ENCODE measurements around the gene C1orf56. TPM values are rescaled to one million over a fixed set of nuclear protein-coding genes. Genes with fewer than 3 reads are reported as not detected.
A peak's percentile ranks its signal among the peaks of the same experiment; 100 is the strongest.

Gene C1orf56
- total RNA-seq, 5 donors from 2014 or later (not counting 1 experiment from before 2014, with no cell fraction given): 0.61 to 4.8 (median 3.3) TPM

DNA sequence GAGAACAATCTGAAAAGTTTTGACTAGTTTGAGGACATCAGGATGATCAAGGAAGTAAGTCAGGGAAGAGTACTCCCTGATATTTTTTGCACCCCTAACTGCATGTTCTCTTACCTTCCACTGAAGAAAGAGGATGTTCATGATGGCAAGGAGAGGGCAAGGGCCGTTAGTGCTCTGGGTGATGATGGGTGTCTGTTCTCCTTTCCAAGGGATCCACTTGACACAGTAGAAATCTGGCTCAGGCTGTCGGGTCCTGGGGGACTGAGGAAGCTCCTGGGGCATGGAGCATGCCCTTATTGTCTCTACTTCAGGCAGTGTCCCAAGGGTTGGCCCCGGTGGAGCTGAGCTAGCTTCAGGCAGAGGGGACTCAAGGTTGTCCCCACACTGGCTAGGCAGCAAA is 45.5 kb upstream of the C1orf56 start:
- Mint-ChIP-seq H3K27ac (peak overlapping the region; percentile 96 to 97), H3K4me3 (peak overlapping the region in 1 of 3 donors; percentile 96), H3K4me1 (peaks cover 59 to 65% (median 64%) of the 10 kb centered on the region in 3 donors), H3K9me3 (no peaks in the 10 kb centered on the region), H3K36me3 (peaks cover 24% of the 10 kb centered on the region), H3K27me3 (no peaks in the 10 kb centered on the region)
- ATAC-seq (replicated peaks in 1 of 4): no peak
- Histone ChIP-seq H3K4me3 (ENCODE audit: control insufficient read depth in 1 of 2, extremely low read depth in 1 of 2, low read length in 1 of 2) (peak overlapping the region in 1 of 2 donors; percentile 32), H3K27ac (ENCODE audit: low read length) (peak overlapping the region; percentile 52), H3K36me3 (ENCODE audit: control insufficient read depth in 2 of 2, extremely low read depth in 1 of 2, insufficient read depth in 1 of 2, low read length in 1 of 2) (peaks cover 17 to 40% of the 10 kb centered on the region in 2 donors), H3K4me1 (ENCODE audit: control insufficient read depth in 1 of 2, extremely low read depth in 1 of 2, insufficient read depth in 2 of 2, low read length in 2 of 2) (peaks cover 25 to 52% of the 10 kb centered on the region in 2 experiments), H3K9me3 (no peaks in the 10 kb centered on the region), H3K27me3 (replicated peaks in 1 of 2; ENCODE audit: control insufficient read depth in 2 of 2, extremely low read depth in 1 of 2, insufficient read depth in 2 of 2, low read length in 1 of 2) (peaks cover 0 to 2% of the 10 kb centered on the region in 2 experiments)
- no peak for DNase-seq
- ChIA-PET POLR2A (interaction anchor here in 1 of 2 donors (0.6 kb wide), 1 partner anchor 383 kb away, joined by 8 read pairs; no protein-coding TSS in a partner anchor), CTCF (interaction anchor here in 1 of 2 donors (0.6 kb wide), 1 partner anchor 83 kb away, joined by 3 read pairs; no protein-coding TSS in a partner anchor)
- WGBS (ENCODE audit: insufficient coverage): 84% methylated on average over 3 of the region's 3 CpGs

DNA sequence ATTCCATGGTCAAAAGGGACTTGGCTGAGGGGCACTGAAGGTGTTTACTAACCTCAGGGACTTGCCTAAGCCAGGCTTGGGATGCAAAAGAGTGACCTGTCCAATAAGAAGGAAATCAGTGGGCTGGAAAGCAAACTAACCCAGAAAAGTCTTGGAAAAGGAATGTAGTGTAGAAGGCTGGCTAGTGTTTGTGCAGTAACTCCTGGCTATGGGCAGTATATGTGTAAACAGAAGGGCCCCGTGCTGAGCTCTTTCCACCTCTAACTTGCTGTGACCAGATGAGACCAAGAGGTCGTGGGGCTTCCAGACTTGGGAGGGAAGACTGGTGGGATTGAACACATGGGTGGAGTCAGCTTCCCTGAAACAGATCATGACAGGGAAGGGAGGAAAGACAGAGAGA is 44.9 kb upstream of the C1orf56 start:
- WGBS (ENCODE audit: insufficient coverage): 67% methylated on average over 1 of the region's 2 CpGs
- no peak for ATAC-seq (replicated peaks in 1 of 4)
- Histone ChIP-seq H3K4me3 (ENCODE audit: control insufficient read depth in 1 of 2, extremely low read depth in 1 of 2, low read length in 1 of 2) (peak overlapping the region; percentile 30 to 49), H3K36me3 (ENCODE audit: control insufficient read depth in 2 of 2, extremely low read depth in 1 of 2, insufficient read depth in 1 of 2, low read length in 1 of 2) (peaks cover 17 to 35% of the 10 kb centered on the region in 2 donors), H3K9me3 (no peaks in the 10 kb centered on the region), H3K27me3 (replicated peaks in 1 of 2; ENCODE audit: control insufficient read depth in 2 of 2, extremely low read depth in 1 of 2, insufficient read depth in 2 of 2, low read length in 1 of 2) (no peaks in the 10 kb centered on the region), H3K27ac (ENCODE audit: low read length) (peak overlapping the region; percentile 52), H3K4me1 (ENCODE audit: control insufficient read depth in 1 of 2, extremely low read depth in 1 of 2, insufficient read depth in 2 of 2, low read length in 2 of 2) (peaks cover 28 to 57% of the 10 kb centered on the region in 2 experiments)
- POLR2A ChIA-PET: interaction anchor here (0.6 kb wide), 2 partner anchors 356 to 383 kb away, joined by 3 to 8 read pairs; no protein-coding TSS in a partner anchor
- CTCF ChIA-PET: interaction anchor here in 1 of 2 donors (0.6 kb wide), 1 partner anchor 83 kb away, joined by 3 read pairs; no protein-coding TSS in a partner anchor
- Mint-ChIP-seq H3K4me1 (peaks cover 64 to 71% (median 69%) of the 10 kb centered on the region in 3 donors), H3K36me3 (peaks cover 20% of the 10 kb centered on the region), H3K4me3 (peak overlapping the region; percentile 45 to 96 (median 75)), H3K9me3 (no peaks in the 10 kb centered on the region), H3K27ac (peak overlapping the region; percentile 96 to 97), H3K27me3 (no peaks in the 10 kb centered on the region)
- no peak for DNase-seq

DNA sequence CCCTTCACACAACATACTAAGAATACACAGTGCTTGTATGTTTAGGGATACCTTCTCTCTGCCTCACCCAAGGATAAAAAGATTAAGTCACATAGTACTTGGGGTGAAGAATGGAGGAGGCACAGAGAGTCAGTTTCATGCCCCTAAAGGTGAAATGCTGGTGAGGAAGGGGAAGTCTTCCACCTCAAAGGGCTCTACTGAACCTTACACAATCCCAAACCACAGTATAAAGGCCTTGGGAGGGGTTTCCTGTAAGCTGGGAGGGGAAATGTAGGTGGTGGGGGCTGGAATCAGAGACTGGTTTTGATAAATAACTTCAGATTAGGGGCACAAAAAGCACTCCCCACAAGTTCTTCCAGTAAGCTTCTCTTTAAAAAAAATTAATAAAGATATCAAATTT is 44.4 kb upstream of the C1orf56 start:
- Histone ChIP-seq H3K36me3 (ENCODE audit: control insufficient read depth in 2 of 2, extremely low read depth in 1 of 2, insufficient read depth in 1 of 2, low read length in 1 of 2) (peaks cover 16 to 30% of the 10 kb centered on the region in 2 donors), H3K27ac (ENCODE audit: low read length) (peak overlapping the region; percentile 52), H3K9me3 (no peaks in the 10 kb centered on the region), H3K27me3 (replicated peaks in 1 of 2; ENCODE audit: control insufficient read depth in 2 of 2, extremely low read depth in 1 of 2, insufficient read depth in 2 of 2, low read length in 1 of 2) (no peaks in the 10 kb centered on the region), H3K4me1 (ENCODE audit: control insufficient read depth in 1 of 2, extremely low read depth in 1 of 2, insufficient read depth in 2 of 2, low read length in 2 of 2) (peaks cover 32 to 60% of the 10 kb centered on the region in 2 experiments), H3K4me3 (ENCODE audit: control insufficient read depth in 1 of 2, extremely low read depth in 1 of 2, low read length in 1 of 2) (peak overlapping the region; percentile 30 to 49)
- Mint-ChIP-seq H3K36me3 (peaks cover 20% of the 10 kb centered on the region), H3K4me3 (peak overlapping the region; percentile 45 to 96 (median 75)), H3K27me3 (no peaks in the 10 kb centered on the region), H3K4me1 (peaks cover 70 to 76% (median 75%) of the 10 kb centered on the region in 3 donors), H3K9me3 (no peaks in the 10 kb centered on the region), H3K27ac (peak overlapping the region; percentile 96 to 97)
- POLR2A ChIA-PET: no interaction called here
- DNase-seq: peak in 3 of 35 experiments; percentile 15 to 42 (median 28)
- CTCF ChIA-PET: interaction anchor here in 1 of 2 donors (0.7 kb wide), 1 partner anchor 248 kb away, joined by 3 read pairs; no protein-coding TSS in a partner anchor
- peak in 3 of 4 experiments; percentile 15 to 55 (median 46) for ATAC-seq (replicated peaks in 1 of 4)

DNA sequence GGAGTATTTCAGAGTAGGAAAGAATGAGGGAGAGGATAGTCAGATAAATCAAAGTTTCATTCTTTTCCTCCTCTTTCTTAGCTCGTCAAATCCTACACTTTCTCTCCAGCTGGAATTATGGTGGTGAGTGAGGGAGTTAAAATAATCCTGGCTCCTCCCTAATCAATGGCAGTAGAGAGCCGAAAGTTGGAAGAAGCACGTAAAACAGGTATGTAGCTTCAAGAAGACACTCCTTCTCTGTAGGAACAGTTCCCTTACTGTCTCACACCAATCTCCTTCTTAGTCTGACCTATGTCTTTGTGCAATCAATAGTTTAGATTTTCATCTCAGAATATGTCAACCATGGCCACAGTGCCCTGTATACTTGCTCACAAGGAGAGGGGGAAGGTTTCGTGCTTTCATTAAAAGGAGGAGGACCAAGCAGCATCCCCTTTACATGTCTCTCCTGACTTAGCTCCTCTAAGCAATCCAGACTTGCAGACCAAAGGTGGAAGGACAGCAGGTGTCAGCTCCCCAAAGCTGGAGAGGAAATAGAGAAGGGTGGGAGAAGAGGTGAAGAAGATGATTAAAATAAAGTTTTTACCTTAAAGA is 41.7 kb upstream of the C1orf56 start:
- no peaks in the 10 kb centered on the region for H3K9me3 ChIP-seq
- H3K4me1 Mint-ChIP-seq: peaks cover 86 to 90% (median 89%) of the 10 kb centered on the region in 3 donors
- H3K4me3 Mint-ChIP-seq: peak overlapping the region; percentile 96 to 98 (median 98)
- H3K4me1 ChIP-seq (ENCODE audit: control insufficient read depth in 1 of 2, extremely low read depth in 1 of 2, insufficient read depth in 2 of 2, low read length in 2 of 2): peaks cover 40 to 80% of the 10 kb centered on the region in 2 experiments
- ATAC-seq (replicated peaks in 1 of 4) (no peak), DNase-seq (peak in 1 of 35 experiments; percentile 28)
- ChIA-PET CTCF (interaction anchor here (0.5 to 3.4 kb wide), 12 partner anchors 9 to 618 kb away, joined by 3 to 30 read pairs (median 4); partner anchors contain the start of genes SETDB1 (in 1 of the 2) and TNFAIP8L2 (in 1 of the 2)), POLR2A (interaction anchor here (0.5 to 0.6 kb wide), 3 partner anchors 129 to 144 kb away, joined by 3 to 6 read pairs (median 4); no protein-coding TSS in a partner anchor)
- no CpG with 5 or more reads among the region's 4 CpGs for WGBS (ENCODE audit: insufficient coverage)
- H3K9me3 Mint-ChIP-seq: no peaks in the 10 kb centered on the region
- no peaks in the 10 kb centered on the region for H3K27me3 Mint-ChIP-seq
- H3K4me3 ChIP-seq (ENCODE audit: control insufficient read depth in 1 of 2, extremely low read depth in 1 of 2, low read length in 1 of 2): peak overlapping the region; percentile 53 to 85
- no peaks in the 10 kb centered on the region for H3K27me3 ChIP-seq (replicated peaks in 1 of 2; ENCODE audit: control insufficient read depth in 2 of 2, extremely low read depth in 1 of 2, insufficient read depth in 2 of 2, low read length in 1 of 2)
- peaks cover 4 to 8% of the 10 kb centered on the region in 2 donors for H3K36me3 ChIP-seq (ENCODE audit: control insufficient read depth in 2 of 2, extremely low read depth in 1 of 2, insufficient read depth in 1 of 2, low read length in 1 of 2)
- peak overlapping the region; percentile 97 for H3K27ac ChIP-seq (ENCODE audit: low read length)
- peak overlapping the region; percentile 96 to 99 for H3K27ac Mint-ChIP-seq
- H3K36me3 Mint-ChIP-seq: peaks cover 12% of the 10 kb centered on the region

DNA sequence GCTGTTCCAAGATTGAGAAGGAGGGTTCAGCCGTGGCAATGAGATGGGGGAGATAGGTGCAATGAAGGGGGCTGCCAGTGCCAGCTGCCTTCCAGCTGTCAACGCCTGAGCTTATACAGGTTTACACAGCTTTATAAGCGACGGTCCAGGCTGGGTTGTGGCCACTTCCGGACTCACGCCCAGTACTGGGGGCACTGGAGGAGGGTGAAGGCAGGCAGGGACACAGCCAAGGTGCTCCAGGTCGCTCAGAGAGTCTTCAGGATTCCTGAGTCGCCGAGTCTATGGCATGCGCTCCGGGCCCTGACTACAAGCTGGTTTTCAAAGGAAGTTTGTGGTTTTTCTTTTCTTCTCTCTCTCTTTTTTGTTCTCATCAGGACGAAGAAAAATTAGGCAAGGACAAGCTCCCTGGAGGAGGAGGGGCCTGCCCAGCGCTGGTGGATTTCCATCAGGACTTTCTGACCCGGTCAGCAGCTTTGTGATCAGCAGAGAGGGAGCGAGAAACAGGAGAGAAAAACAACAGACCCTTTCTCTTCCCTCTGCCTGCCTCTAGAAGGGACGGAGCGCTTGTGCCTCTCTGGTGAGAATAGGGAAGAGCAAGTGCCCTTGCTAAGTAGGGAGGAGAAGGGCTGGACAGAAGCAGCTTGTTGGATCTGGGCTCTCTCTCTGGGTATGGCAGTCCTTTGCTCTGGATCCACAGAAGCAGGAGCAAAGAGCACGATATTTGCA is 41.1 kb upstream of the C1orf56 start, which contains the start of gene MINDY1:
MINDY1 (minus strand) TSS at position 576 of the 726 bp plus-strand sequence. CDS start 4,285 bp downstream, outside the sequence.
- H3K4me3 Mint-ChIP-seq: peak within 1 kb of the TSS; percentile 96 to 98 (median 98)
- H3K9me3 Mint-ChIP-seq: no peaks in the 10 kb centered on the region
- Histone ChIP-seq H3K4me3 (ENCODE audit: control insufficient read depth in 1 of 2, extremely low read depth in 1 of 2, low read length in 1 of 2) (peak within 1 kb of the TSS; percentile 80 to 85), H3K36me3 (ENCODE audit: control insufficient read depth in 2 of 2, extremely low read depth in 1 of 2, insufficient read depth in 1 of 2, low read length in 1 of 2) (peaks cover 0 to 3% of the 10 kb centered on the region in 2 donors), H3K27ac (ENCODE audit: low read length) (peak within 1 kb of the TSS; percentile 97), H3K4me1 (ENCODE audit: control insufficient read depth in 1 of 2, extremely low read depth in 1 of 2, insufficient read depth in 2 of 2, low read length in 2 of 2) (peaks cover 46 to 82% of the 10 kb centered on the region in 2 experiments), H3K27me3 (replicated peaks in 1 of 2; ENCODE audit: control insufficient read depth in 2 of 2, extremely low read depth in 1 of 2, insufficient read depth in 2 of 2, low read length in 1 of 2) (no peaks in the 10 kb centered on the region), H3K9me3 (no peaks in the 10 kb centered on the region)
- H3K4me1 Mint-ChIP-seq: peaks cover 85 to 89% (median 89%) of the 10 kb centered on the region in 3 donors
- H3K27me3 Mint-ChIP-seq: no peaks in the 10 kb centered on the region
- 18% methylated on average over 1 of the region's 18 CpGs for WGBS (ENCODE audit: insufficient coverage)
- DNase-seq: peak in 7 of 35 experiments; percentile 19 to 55 (median 28)
- peaks cover 16% of the 10 kb centered on the region for H3K36me3 Mint-ChIP-seq
- ChIA-PET POLR2A (interaction anchor here (0.6 to 0.7 kb wide), 7 partner anchors 51 to 1119 kb away, joined by 3 to 7 read pairs (median 3); a partner anchor contains a TSS), CTCF (interaction anchor here (0.5 to 3.4 kb wide), 12 partner anchors 10 to 619 kb away, joined by 3 to 30 read pairs (median 4); partner anchors contain the start of genes GABPB2 (in 1 of the 2) and TNFAIP8L2 (in 1 of the 2))
- H3K27ac Mint-ChIP-seq: peak within 1 kb of the TSS; percentile 96 to 99
- ATAC-seq (replicated peaks in 1 of 4): peak in 2 of 4 experiments; percentile 14 to 17
